AG04449 (cell line): ENCODE data around the gene RRP9.
"Not testable (repeated sequence)": the region's sequence is repeated elsewhere in the genome, so short reads cannot be mapped to it uniquely, and the experiment has no call there.

Source experiments
- CTCF ChIA-PET: fragments of 350-600 bp; formaldehyde crosslinking; extraction: SDS; loops from one replicate; lab custom pipeline; 2021; ENCODE audit warnings: antibody characterized with exemption; lab: Yijun Ruan, JAX
- POLR2A ChIA-PET: fragments of 400-600, 350-600 bp; formaldehyde crosslinking; extraction: SDS; loops from one replicate; lab custom pipeline; 2020; ENCODE audit warnings: antibody characterized with exemption, inconsistent platforms; lab: Yijun Ruan, JAX
- DNase-seq: peaks from one replicate; pipeline ENCODE4 v3.0.0-alpha.2; 2010; ENCODE audit warnings: low read depth, low spot score
- H3K4me3 ChIP-seq: 2 replicates; pipeline ENCODE4 v1.5.1; 2011; ENCODE audit warnings: low read depth, mild to moderate bottlenecking, control low read depth, low read length
- CTCF ChIP-seq: IDR thresholded peaks from one replicate; pipeline ENCODE4 v1.5.1; 2011; ENCODE audit warnings: mild to moderate bottlenecking, moderate library complexity, low read length, control low read depth, inconsistent platforms; ENCODE audit not compliant: insufficient read depth; ENCODE audit errors: missing control alignments

RRP9 gene, protein sequence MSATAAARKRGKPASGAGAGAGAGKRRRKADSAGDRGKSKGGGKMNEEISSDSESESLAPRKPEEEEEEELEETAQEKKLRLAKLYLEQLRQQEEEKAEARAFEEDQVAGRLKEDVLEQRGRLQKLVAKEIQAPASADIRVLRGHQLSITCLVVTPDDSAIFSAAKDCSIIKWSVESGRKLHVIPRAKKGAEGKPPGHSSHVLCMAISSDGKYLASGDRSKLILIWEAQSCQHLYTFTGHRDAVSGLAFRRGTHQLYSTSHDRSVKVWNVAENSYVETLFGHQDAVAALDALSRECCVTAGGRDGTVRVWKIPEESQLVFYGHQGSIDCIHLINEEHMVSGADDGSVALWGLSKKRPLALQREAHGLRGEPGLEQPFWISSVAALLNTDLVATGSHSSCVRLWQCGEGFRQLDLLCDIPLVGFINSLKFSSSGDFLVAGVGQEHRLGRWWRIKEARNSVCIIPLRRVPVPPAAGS

DNA sequence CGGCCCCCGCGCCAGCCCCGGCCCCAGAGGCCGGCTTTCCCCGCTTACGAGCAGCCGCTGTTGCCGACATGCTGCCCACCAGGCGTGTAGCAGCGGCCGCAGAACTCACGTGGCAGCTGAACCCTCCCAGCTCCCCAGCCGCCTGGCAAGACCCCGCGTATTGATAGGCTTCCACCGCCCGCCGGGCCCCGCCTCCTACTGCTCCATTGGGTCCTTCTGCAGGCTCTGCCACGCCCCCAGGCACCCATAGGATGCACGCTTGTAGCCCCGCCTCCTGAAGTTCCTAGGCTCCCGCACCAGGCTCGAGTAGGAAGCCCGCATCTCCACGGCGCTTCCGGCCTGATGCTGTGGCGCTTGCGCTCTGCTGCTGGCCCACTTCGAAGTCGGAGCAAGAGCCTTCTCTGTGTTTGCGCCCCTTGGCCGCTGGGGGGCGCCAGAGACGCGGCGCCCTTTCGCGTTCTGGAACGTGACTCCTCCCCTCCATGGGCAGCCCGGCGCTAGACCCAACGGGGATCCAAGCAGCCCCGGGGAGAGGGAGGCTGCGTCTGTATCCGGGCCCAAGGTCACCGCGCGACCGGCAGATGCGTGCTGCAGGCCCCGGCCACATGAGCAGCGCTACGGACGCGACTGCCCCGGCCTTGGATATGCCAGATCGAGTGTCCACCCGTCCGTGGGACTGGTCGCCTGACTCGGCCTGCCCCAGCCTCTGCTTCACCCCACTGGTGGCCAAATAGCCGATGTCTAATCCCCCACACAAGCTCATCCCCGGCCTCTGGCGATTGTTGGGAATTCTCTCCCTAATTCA, at the start of gene RRP9, which contains the start of gene PARP3:
RRP9 (minus strand) TSS at position 107 of the 805 bp plus-strand sequence; CDS start at position 70, 37 bp downstream.
PARP3 (plus strand) TSS at position 566 of the 805 bp plus-strand sequence. CDS start 993 bp downstream, outside the sequence.
- CTCF ChIA-PET = interaction anchor here (0.6 to 4.0 kb wide), 34 partner anchors 9 to 442 kb away, joined by 3 to 74 read pairs (median 5); partner anchors contain the start of genes ABHD14A, ABHD14B, ACY1 and DCAF1
- peak; percentile 99 for DNase-seq
- H3K4me3 ChIP-seq = peak within 1 kb of the TSS; percentile 81
- TF ChIP-seq CTCF = peak; percentile 99
- POLR2A ChIA-PET = interaction anchor here (0.5 to 2.6 kb wide), 14 partner anchors 11 to 1062 kb away, joined by 3 to 16 read pairs (median 4); partner anchors contain the start of genes ABHD14A, ABHD14B, ACY1 and PCBP4

DNA sequence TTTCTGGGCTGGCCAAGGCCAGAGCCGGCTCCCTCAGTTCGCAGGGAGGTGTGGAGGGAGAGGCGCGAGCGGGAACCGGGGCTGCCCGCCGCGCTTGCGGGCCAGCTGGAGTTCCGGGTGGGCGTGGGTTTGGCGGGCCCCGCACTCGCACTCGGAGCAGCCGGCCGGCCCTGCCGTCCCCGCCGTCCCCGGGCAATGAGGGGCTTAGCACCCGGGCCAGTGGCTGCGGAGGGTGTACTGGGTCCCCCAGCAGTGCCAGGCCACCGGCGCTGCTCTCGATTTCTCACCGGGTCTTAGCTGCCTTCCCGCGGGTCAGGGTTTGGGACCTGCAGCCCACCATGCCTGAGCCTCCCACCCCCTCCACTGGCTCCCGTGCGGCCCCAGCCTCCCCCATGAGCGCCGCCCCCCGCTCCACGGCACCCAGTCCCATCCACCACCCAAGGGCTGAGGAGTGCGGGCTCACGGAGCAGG, 48.8 kb upstream of the RRP9 start:
- POLR2A ChIA-PET = interaction anchor here (1.2 to 2.3 kb wide), 2 partner anchors 8 to 48 kb away, joined by 7 to 16 read pairs; partner anchors contain the start of genes ACY1, PARP3 and RRP9
- not testable (repeated sequence) for DNase-seq, H3K4me3 ChIP-seq
- CTCF ChIA-PET = interaction anchor here (0.9 to 3.0 kb wide), 3 partner anchors 8 to 48 kb away, joined by 3 to 14 read pairs (median 4); partner anchors contain the start of genes PARP3 and RRP9

- no peak overlapping the region for H3K4me3 ChIP-seq
- DNase-seq = no peak
- POLR2A ChIA-PET = no interaction called here
- TF ChIP-seq CTCF = no peak
- CTCF ChIA-PET = interaction anchor here (1.1 to 1.7 kb wide), 2 partner anchors 13 to 14 kb away, joined by 4 read pairs; partner anchors contain the start of gene ABHD14B
Observed at GRCh38 chr3:51988286-51989146, 46.8 kb upstream of the RRP9 start.

GRCh38 chr3:51987568-51987967, 45.9 kb upstream of the RRP9 start:
- POLR2A ChIA-PET = no interaction called here
- CTCF ChIA-PET = interaction anchor here (1.3 kb wide), 1 partner anchor 13 kb away, joined by 4 read pairs; the partner anchor contains the start of gene ABHD14A
- DNase-seq = no peak
- no peak overlapping the region for H3K4me3 ChIP-seq
- TF ChIP-seq CTCF = no peak

GRCh38 chr3:51986010-51986947, 44.6 kb upstream of the RRP9 start:
- TF ChIP-seq CTCF = no peak
- ChIA-PET CTCF (interaction anchor here (0.8 to 1.3 kb wide), 4 partner anchors 12 to 67 kb away, joined by 3 to 4 read pairs (median 4); partner anchors contain the start of genes ABHD14A and ABHD14B), POLR2A (interaction anchor here (0.8 to 1.0 kb wide), 2 partner anchors 10 to 45 kb away, joined by 3 to 5 read pairs; partner anchors contain the start of genes RPL29 and RRP9)
- no peak overlapping the region for H3K4me3 ChIP-seq
- DNase-seq = no peak
